Neural cell (in vitro differentiated cells): ENCODE results near the gene CYP19A1. TPM values are rescaled to one million over a fixed set of nuclear protein-coding genes. Genes with fewer than 3 reads are reported as not detected.
A peak's percentile ranks its signal among the peaks of the same experiment; 100 is the strongest.

Source experiments
- H2AFZ ChIP-seq: fragments of 200-600, 300-800 bp; sonication (generic), shearing (Covaris generic); 2 replicates; pipeline ENCODE4 v1.6.0; 2014; ENCODE audit warnings: low read depth, mild to moderate bottlenecking, antibody characterized with exemption, low read length, moderate library complexity
- H3F3A ChIP-seq: fragments of 200-600 bp; shearing (Covaris generic); 2 replicates; pipeline ENCODE4 v1.6.1; 2016; ENCODE audit warnings: mild to moderate bottlenecking, moderate library complexity, mixed read lengths, antibody characterized with exemption, low read length; ENCODE audit not compliant: insufficient read depth, poor library complexity, severe bottlenecking
- H3K27ac ChIP-seq: fragments of 200-600, 300-800 bp; sonication (generic), shearing (Covaris generic); 2 replicates; pipeline ENCODE4 v1.5.1; 2014; ENCODE audit warnings: mild to moderate bottlenecking, low read length, moderate library complexity
- H3K27me3 ChIP-seq: fragments of 300-800, 200-600 bp; sonication (generic), shearing (Covaris generic); 2 replicates; pipeline ENCODE4 v1.6.0; 2014; ENCODE audit warnings: mild to moderate bottlenecking, low read depth, low read length, moderate library complexity; ENCODE audit not compliant: insufficient read depth
- H3K36me3 ChIP-seq: fragments of 300-800, 200-600 bp; sonication (generic), shearing (Covaris generic); 2 replicates; pipeline ENCODE4 v1.5.1; 2014; ENCODE audit warnings: mild to moderate bottlenecking, antibody characterized with exemption, low read length, moderate library complexity; ENCODE audit not compliant: insufficient read depth
- H3K4me2 ChIP-seq: fragments of 300-800, 200-600 bp; sonication (generic), shearing (Covaris generic); 2 replicates; pipeline ENCODE4 v1.6.0; 2014; ENCODE audit warnings: mild to moderate bottlenecking, low read length
- H3K4me3 ChIP-seq: fragments of 300-800, 200-600 bp; sonication (generic), shearing (Covaris generic); 2 replicates; pipeline ENCODE4 v1.5.1; 2014; ENCODE audit warnings: mild to moderate bottlenecking, low read length, moderate library complexity
- H3K79me2 ChIP-seq: fragments of 200-600 bp; shearing (Covaris generic); replicated peaks from 2 replicates; pipeline ENCODE4 v1.6.0; 2014; ENCODE audit warnings: mild to moderate bottlenecking, low read length, moderate library complexity; ENCODE audit not compliant: insufficient read depth
- H3K9ac ChIP-seq: fragments of 300-800, 200-600 bp; sonication (generic), shearing (Covaris generic); 2 replicates; pipeline ENCODE4 v1.6.1; 2016; ENCODE audit warnings: mild to moderate bottlenecking, low read length, mixed read lengths
- H3K9me2 ChIP-seq: fragments of 200-600 bp; shearing (Covaris generic); 2 replicates; pipeline ENCODE4 v1.6.1; 2016; ENCODE audit warnings: mild to moderate bottlenecking, low read length, mixed read lengths; ENCODE audit not compliant: insufficient read depth
- H3K9me3 ChIP-seq: fragments of 200-600, 300-800 bp; sonication (generic), shearing (Covaris generic); 2 replicates; pipeline ENCODE4 v1.6.1; 2016; ENCODE audit warnings: mild to moderate bottlenecking, mixed run types, low read length, moderate library complexity, mixed read lengths
- H4K20me1 ChIP-seq: fragments of 200-600 bp; shearing (Covaris generic); 2 replicates; pipeline ENCODE4 v1.6.1; 2016; ENCODE audit warnings: mild to moderate bottlenecking, mixed run types; ENCODE audit not compliant: insufficient read depth
- CTCF ChIP-seq: fragments of 450-650 bp; IDR thresholded peaks from 2 replicates; pipeline ENCODE4 v1.5.1; 2014; ENCODE audit warnings: antibody characterized with exemption, mild to moderate bottlenecking, moderate library complexity; ENCODE audit not compliant: poor library complexity, severe bottlenecking
- EP300 ChIP-seq: fragments of 450-650 bp; conservative IDR thresholded peaks from 2 replicates; pipeline ENCODE4 v1.6.1; 2014; ENCODE audit warnings: antibody characterized with exemption, mild to moderate bottlenecking, moderate library complexity; ENCODE audit not compliant: poor library complexity, severe bottlenecking
- EZH2 ChIP-seq: fragments of 200-600, 300-800 bp; shearing (Covaris generic), sonication (generic); IDR thresholded peaks from 2 replicates; pipeline ENCODE4 v1.6.1; 2014; ENCODE audit warnings: antibody characterized with exemption, low read length, borderline replicate concordance, mild to moderate bottlenecking; ENCODE audit not compliant: insufficient read depth, poor library complexity, severe bottlenecking
- MXI1 ChIP-seq: fragments of 450-650 bp; conservative IDR thresholded peaks from 2 replicates; pipeline ENCODE4 v1.6.1; 2014; ENCODE audit warnings: antibody characterized with exemption, mild to moderate bottlenecking; ENCODE audit not compliant: poor library complexity, severe bottlenecking
- POLR2AphosphoS5 ChIP-seq: IDR thresholded peaks from 2 replicates; pipeline ENCODE4 v1.6.1; 2012
- RAD21 ChIP-seq: fragments of 450-650 bp; conservative IDR thresholded peaks from 2 replicates; pipeline ENCODE4 v1.6.1; 2014; ENCODE audit warnings: antibody characterized with exemption, mild to moderate bottlenecking, moderate library complexity
- REST ChIP-seq: IDR thresholded peaks from 2 replicates; pipeline ENCODE4 v1.6.1; 2012; ENCODE audit warnings: borderline replicate concordance
- SMC3 ChIP-seq: fragments of 450-650 bp; conservative IDR thresholded peaks from 2 replicates; pipeline ENCODE4 v1.6.1; 2014; ENCODE audit warnings: antibody characterized with exemption, mild to moderate bottlenecking, moderate library complexity; ENCODE audit not compliant: poor library complexity
- TAF1 ChIP-seq: IDR thresholded peaks from 2 replicates; pipeline ENCODE4 v1.6.1; 2012; ENCODE audit warnings: low read depth
- polyA plus RNA-seq: library from polyadenylated mRNA; depleted of rRNA; stranded (reverse); fragments of >200 nt; gene quantifications from 2 replicates; pipeline ENCODE4 v1.2.3, GENCODE V29; 2014

Gene CYP19A1
- polyA plus RNA-seq, 1 donor from 2014 or later = not detected

- TF ChIP-seq SMC3 (no peak), EP300 (no peak), REST (no peak), CTCF (no peak), POLR2AphosphoS5 (no peak), EZH2 (no peak), MXI1 (no peak), TAF1 (no peak), RAD21 (no peak)
- H3K27ac ChIP-seq = no peak overlapping the region
- H2AFZ ChIP-seq = peak overlapping the region; percentile 57
These were observed 71.2 kb downstream of the CYP19A1 start for GRCh38 chr15:51267051-51267702.

GRCh38 chr15:51266656-51267050 is 71.7 kb downstream of the CYP19A1 start:
- no peak overlapping the region for H3K27ac ChIP-seq
- no peaks in the 10 kb centered on the region for H3K79me2 ChIP-seq

More at GRCh38 chr15:51267051-51267702, 71.2 kb downstream of the CYP19A1 start:
- Histone ChIP-seq H3K4me2 (peak overlapping the region; percentile 17), H4K20me1 (no peaks in the 10 kb centered on the region), H3K9me3 (no peaks in the 10 kb centered on the region), H3K9ac (peak overlapping the region; percentile 36), H3K27me3 (peaks cover 35% of the 10 kb centered on the region), H3K9me2 (no peaks in the 10 kb centered on the region), H3K36me3 (no peaks in the 10 kb centered on the region), H3K79me2 (no peaks in the 10 kb centered on the region), H3F3A (no peaks in the 10 kb centered on the region), H3K4me3 (peak overlapping the region; percentile 65)

More at GRCh38 chr15:51266656-51267050, 71.7 kb downstream of the CYP19A1 start:
- H3K4me2 ChIP-seq = peak overlapping the region; percentile 17
- peak overlapping the region; percentile 36 for H3K9ac ChIP-seq
- no peaks in the 10 kb centered on the region for H3F3A ChIP-seq
- no peaks in the 10 kb centered on the region for H3K36me3 ChIP-seq
- H3K9me2 ChIP-seq = no peaks in the 10 kb centered on the region
- no peak for TF ChIP-seq EP300
- peak overlapping the region; percentile 65 for H3K4me3 ChIP-seq
- peaks cover 35% of the 10 kb centered on the region for H3K27me3 ChIP-seq
- no peak overlapping the region for H2AFZ ChIP-seq
- no peaks in the 10 kb centered on the region for H3K9me3 ChIP-seq
- H4K20me1 ChIP-seq = no peaks in the 10 kb centered on the region
